Measurements from ENCODE around the gene SPTLC3.

SPTLC3 gene

DNA sequence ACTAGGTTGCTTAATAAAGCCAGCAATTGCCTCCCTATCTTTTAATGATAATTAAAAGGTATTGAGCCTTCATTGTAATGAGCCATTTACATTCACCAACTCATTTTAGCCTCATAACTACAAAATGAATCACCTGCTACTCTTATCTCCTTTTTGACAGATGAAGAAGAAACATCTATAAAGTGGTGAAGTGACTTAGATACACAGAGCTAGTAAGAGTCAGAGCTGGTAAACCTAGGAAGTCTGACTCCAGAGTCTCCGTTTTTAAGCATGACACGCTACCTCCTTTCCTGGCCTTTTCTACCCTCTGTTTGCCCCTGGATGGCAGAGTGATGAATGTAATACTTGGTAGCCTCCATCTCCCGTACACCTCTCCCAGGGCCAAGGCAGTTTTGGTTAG lies 93.5 kb downstream of the SPTLC3 start:
- DNase-seq = no peak

DNA sequence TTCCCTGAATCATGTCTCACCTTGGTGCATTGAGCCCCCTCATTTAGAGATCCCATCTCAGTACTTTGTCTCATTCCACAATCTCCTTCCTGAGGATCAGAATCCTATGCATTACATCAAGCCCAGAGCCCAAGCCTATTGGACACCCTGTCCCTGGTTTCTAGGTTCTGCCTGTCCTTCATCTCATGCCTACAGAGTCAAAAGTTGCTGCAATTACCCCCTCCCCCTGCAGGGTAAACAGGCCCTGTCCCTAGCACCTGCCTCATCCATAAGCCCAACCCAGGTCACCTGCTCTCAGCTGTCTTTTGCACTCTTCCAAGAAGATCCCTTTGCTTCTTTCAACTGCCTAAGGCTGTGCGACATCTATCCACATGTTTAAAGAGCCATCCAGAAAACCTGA lies 93.9 kb downstream of the SPTLC3 start:
- DNase-seq = no peak

DNA sequence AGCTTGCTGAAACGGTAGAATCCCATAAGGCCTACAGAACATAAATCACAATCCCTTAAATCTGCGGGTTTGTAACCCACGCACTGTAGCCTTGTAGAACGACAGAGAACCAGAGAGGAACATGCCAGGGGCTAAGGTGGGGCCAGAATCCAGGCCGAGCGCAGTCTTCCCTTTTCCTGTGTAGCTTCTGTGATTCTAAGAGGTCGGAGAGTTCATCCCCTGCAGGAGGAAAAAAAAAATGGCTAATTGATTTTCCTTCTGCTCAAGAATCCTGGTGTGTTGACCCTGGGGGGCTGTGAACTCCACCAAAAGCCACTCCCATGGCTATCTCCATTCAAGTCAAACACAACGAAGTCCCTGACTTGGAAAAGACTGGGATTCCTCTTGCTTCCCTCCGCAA lies 96.3 kb downstream of the SPTLC3 start:
- no peak for DNase-seq

DNA sequence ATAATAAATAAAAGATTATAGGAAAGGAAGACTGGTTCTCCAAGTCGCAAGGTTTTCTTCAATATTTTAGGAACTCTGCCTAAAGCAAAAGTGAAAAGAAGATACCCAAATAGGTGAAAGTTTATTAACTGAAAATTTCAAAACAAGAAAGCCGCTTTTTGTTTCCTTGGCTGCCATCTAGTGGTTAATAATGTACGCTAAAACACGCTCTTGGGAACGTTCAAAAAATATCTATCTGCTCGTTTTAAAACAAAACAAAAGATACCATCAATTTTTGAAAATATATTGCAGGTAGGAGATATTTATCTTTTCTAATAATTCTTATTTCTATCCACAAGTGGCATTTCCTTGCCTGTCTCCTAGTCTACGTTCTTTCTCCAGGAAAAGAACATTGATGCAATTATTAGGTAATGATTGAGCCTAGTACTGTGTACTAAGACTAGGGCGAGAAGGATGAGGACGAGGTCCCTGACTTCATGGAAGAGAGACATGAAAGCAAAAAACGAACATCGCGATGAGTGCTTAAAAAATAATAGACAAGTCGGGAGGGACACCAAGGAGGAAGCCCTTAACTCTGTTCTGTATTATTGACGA lies 97.2 kb downstream of the SPTLC3 start:
- DNase-seq = no peak

DNA sequence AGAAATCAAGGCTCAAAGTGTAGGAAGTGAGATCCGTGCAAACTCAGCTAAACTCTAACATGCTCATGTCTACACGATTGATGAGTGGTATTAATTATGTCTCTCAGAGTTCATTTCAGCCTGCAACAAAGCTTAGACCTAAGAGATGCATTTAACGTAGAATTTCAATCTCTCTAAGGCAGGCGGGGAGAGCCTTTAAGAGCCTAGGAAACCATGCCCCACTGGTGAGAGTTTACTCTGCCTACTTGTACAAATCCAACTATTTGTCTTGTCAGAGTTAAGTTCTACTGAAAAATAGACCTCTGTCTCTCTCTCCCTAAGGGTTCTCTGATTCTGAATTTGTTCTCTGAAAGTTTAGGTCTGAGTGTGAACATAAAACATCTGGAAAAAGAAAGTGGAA lies 100.9 kb downstream of the SPTLC3 start:
- DNase-seq = no peak

DNA sequence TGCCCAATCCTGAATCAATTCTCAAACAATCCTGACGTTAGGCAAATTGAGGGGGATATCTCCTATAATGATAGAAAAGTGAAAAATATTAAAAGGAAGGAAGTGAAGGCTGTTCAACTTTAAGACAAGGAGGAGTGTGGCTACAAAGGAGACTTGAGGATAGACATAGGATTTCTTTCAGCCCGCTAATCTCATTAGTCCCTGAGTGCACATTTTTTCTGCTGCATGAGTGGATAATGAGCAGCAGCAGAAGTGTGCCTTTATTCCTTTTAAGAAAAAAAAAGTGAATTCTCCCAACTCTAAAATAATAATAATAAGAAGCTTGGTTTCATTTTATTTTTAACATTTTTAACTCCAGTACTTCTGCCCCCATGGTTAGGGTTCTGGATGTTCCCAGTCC lies 102.0 kb downstream of the SPTLC3 start:
- DNase-seq = no peak

DNA sequence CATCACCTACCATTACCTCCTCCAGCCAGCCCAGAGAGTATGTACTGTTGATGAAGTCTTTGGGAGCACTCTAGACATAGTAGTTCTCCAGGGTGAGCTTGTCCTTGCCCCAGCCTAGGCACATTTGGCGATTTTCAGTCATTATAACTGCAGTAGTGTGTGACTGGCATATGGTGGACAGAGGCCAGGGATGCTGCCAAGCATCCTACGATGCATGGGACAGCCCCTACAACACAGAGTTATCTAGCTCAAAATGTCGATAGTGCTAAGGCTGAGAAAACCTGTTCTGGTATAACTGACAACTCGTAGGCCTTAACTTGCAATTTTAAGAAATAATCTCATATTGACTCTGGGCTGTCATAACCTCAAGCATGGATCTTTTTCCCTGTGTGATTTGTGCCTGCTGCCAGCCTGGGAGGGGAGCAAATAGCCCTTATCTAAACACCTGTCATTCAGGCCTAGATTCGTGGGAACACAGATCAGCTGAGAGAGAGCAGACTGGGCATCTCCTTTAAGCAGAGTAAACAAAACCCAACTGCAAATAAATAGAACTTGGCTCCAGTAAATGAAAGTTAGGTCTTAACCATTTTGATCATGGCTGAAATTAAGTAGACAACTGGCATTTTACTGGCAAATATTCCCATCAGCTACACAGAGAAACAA lies 102.6 kb downstream of the SPTLC3 start:
- DNase-seq = no peak

DNA sequence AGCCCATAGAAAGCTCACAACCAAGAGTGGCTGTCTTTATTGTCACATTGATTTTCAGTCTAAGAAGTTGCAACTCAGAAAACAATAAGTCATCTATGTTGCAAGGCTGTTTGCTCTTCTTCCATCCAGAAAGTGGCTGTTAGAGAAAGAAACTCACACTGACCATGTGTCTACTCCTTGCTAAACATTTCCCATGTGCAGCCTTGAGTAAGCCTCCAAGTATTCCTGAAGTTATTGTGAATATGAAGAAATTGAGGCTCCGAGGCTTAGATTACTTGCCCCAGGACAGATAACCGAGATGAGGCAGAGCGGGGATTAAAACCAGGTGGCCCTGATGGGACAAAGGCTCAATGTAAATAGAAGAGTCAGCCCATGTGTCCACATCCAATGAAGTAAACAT lies 105.0 kb downstream of the SPTLC3 start:
- no peak for DNase-seq

DNA sequence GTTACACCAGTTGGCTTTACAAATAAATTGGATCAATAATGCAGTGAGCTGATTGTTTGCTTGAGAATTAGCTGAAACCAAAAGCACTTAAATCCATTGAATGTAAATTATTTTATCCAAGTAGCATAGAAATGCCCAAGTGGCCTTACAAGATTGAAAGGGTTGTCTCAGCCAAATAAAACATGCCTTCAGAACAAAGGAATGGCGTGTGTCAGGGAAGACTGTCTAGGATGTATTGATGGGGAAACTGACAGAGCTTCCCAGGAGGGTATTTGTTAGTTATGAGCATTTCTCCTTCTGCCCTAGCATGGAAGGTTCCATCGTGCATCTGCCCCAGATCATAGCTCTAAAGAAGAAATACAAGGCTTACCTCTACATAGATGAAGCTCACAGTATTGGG lies 108.4 kb downstream of the SPTLC3 start:
- DNase-seq = no peak

DNA sequence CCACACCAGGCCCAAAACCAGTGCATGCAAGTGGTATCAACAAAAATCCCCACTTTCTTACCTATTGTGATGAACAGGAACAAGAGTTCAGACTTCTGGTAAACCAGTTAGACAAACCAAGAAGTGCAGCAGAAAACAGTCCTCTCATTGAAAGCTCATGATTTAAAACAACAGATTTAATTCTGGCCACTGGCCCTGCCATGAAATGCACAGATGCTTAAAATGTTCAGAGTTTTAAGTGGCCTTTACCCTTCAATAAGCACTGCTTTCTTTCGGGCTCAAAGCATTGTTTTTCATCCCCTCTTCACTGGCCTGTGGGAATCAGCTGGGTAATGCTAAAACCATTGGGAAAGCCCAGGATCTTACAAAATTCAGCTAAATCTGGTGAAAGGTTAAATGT lies 109.9 kb downstream of the SPTLC3 start:
- no peak for DNase-seq

DNA sequence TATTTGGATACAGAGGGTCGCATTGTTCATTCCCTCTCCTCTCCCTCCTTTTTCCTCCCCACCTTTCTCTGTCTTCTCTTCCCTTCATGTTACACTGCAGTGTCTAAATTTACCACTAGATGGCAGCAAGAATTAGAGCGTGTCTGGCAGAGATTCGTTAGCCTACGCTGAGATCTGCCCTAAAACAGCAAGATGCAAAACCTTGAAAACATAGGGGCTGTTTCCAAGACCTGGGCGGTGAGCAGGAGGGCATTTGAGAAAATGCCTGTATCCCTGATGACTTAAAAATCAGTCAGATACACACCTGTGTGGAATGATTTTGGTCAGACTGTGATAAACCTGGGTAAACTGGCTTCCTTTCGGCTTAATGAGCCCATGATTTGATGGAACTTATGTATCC lies 110.8 kb downstream of the SPTLC3 start:
- peak; percentile 39 for DNase-seq

DNA sequence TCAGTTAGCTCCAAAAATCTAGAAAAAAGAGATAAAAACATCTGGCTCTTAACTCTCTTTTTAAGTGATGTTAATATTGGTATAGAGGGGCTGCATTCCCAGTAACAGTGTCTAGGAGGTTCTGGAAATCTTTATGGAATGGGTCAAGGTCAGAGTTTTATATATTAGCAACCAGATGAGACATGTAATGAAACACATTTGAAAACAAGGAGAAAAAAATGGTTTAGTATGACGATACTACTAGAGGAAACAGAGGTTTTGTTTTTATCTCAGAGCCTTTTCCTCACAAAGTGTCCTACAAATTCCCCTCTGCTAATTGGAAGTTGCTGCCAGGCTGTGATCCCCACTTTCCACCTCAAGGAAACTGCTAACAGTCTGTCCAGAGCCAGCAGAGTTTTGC lies 111.7 kb downstream of the SPTLC3 start:
- no peak for DNase-seq

DNA sequence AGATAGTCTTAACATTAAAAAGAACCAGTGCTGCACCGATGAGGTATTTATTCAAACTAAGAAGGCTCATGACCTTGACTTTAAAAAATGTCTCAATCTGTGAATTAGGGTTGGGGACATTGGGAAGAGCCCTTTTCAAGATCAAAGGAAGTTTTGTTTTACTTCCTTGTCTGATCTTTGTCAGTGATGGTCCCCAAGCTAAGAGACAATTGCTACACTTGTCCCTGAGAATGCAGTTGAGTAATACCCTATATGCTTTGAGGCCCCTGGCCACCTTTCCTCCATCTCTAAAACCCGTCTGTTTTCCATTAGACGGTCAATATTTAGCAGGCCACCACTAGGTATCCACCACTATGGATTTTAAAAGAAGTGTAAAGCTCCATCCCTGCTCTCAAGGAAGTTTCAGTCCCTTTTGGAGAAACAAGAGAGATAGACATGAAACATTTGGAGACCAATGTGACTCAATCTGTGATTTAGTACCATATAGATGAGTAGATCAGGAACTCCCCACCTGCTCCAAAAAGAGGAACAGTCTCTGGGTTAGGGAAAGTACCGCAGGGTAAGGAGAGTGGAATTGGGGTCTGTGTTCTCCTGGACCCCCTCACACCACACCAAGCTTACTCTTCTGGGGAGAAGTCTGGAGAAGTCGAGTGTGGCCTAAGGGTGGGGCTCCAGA lies 113.2 kb downstream of the SPTLC3 start:
- DNase-seq = no peak

DNA sequence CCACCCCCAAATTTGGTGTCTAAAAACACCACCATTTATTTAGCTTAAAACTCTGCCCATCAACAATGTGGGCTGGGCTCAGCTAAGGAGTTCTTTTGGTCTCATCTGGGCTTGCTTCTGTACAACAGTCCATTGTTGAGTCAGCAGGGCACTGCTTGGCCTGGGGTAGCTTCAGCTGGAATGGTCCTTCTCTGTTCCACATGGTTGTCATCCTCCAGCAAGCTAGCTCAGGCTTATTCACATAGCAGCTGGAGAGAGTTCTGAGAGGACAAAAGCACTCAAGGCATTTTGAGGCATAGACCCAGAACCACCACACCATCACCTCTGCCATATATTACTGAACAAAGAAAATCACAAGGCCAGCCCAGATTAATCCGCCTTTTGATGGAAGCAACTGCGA lies 116.7 kb downstream of the SPTLC3 start:
- no peak for DNase-seq

DNA sequence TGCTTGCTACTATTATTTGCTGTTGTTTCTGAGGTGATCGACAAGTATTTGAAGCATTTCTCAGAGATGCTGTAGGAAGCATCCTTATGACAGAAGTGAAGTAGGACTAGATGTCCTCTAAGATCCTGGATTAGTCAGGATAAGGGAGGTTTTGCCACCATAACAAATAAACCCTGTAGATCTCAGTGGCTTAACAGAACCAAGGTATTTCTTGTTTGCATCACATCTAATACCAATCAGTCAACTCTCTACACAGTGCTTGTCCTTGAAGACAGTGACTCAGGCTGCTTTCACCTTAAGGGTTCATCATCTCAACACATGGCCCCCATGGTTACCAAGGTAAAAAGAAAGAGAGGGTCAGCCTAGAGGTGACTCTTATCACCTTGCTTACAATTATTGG lies 119.4 kb downstream of the SPTLC3 start:
- DNase-seq = no peak

DNA sequence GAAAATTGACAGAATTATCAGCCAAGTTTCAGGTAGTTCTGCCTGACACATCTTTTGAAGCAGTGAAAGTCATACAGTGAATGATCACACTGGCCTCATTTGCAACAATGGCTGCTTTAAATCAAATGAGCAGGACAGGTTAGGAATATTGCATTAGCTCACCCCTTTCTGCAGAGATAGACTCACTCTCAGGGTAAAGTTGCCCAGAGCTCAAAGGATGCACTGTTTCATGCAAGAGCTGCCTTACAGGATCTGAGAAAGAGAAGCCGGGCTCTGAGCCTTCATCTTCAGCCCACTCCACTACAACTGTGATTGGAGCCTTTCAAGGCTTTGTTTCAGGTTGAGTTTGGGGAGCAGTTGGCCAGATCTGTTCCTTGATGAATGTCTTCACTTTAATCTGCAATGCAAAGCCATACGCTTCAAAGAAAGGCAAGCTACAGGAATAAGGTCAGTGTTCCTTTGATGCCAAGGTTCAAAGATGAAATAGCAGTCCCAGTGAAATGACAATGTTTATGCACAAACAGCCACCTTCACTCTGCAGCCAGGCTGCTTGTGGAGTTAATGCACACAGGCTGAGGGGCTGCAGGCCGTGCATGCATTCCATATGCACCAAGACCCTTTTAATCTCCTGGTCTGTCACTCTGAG lies 121.4 kb downstream of the SPTLC3 start:
- DNase-seq = no peak

DNA sequence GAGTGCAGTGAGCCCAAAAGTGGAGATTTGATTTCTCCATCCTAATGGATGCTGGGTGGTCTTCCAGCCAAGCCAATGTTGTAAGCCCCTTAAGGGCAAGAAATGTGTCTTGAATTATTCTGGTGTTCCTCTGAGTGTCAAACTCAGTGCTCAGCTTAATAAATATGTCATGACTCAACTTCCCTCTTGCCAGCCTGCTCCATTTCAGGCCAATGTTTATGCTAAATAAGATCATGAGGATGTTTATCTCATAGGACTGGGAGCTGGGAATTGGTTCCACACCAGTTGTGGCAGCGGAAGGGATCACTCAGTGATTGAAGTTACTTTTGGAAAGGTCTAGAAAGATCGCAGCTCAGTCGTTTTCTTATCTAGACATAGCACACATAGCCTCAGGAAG lies 121.9 kb downstream of the SPTLC3 start:
- DNase-seq = no peak

DNA sequence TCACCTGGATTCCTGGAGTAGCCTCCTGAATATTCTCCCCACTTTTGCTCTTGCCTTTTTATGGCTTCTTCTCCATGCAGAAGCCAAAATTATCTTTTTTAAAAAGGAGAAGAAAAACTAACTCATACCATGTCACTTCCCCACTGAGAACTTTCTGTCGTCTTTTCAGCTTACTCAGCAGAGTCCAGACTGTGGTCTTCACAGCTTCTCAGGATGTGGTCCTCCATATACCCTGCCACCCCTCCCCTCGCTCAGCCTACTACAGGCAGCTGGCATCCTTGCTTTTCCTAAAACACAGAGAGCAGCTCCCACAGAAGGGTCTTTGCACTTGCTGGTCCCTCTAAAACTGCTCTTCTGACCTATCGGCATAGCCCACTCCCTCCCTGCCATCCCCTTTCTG lies 122.9 kb downstream of the SPTLC3 start:
- DNase-seq = no peak

DNA sequence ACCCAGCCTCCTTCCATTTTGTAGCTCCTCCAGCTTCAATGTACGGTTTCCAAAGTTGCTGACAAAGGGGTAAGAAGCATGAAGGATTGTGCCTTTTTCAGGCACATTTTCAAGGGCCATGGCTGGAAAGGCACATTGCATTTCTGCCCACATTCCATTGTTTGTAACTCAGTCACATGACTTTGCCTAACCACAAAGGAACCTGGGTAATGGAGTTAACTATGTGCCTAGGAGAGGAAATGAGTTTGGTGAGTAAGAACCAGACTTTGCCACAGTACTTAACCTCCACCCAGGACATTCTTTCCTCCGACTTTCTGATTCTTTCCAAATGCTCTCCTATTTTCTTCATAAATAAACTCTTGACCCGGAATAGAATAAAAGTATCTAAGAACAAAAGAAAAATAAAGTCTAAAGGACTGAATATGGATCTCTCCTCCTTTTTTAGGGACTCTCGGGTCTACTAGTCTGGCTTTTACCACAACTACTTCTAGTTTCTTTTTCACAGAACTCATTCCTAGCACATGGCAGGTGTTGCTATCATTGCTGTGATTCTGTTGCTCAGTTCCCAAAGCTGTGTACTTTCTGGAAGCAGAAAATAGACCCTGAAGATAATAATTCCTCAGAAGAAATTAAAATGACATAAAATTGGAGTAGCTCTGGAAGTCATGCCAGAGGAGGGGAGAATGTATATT lies 130.8 kb downstream of the SPTLC3 start:
- DNase-seq = no peak

DNA sequence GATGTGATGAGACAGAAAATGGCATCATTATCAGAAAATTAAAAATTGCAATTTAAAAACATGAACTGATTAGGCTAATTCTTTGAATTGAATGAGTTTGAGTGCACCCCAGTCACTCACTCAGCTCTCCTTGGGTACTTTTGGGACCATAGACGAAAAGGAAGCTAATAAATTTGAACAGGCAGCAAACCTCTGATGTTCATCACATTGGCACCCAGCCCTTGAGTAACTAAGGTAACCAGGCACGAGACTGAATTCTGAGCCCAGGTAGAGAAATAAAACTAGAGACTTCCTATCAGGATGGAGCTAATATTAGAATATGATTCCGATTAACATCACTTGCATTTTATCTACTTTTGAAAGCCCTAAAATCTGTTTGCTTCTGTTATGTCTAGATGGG lies 131.4 kb downstream of the SPTLC3 start:
- no peak for DNase-seq

DNA sequence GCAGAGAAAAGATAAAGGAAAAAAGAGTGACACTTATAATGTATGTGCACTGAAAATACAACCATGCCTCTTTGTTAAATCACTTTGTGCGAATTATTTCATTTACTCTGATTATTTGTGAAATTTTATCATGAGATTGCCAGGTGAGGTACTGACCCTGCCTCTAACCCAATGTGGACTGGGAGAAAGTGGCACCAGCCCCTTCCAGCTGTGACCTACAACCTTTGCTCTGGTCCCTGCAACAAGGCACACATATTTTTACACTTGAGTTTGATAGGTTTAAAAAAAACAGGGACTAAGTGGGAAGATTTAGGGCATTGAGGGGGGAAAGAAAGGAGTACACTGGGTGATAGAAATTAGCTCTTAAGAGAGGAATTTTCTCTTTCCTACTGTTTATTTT lies 132.0 kb downstream of the SPTLC3 start:
- no peak for DNase-seq

DNA sequence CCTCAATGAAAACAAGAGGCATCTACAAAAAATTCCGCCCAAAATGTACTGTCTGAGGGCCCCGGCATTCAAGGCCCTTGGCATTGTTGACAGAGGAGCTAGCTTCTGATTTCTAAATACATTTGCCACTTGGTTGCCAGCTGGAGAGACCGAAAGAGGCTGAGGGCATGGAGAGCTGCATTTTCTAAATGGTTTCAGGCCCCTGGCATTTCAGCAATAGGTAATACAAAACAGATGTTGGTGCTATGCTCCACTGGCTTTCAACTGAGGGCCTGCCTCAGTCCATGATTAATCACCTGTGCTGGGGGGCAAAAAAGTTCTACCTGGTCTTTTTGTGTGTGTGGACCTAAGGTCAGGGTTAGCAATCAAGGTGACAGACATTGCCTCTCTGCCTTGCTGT lies 132.8 kb downstream of the SPTLC3 start:
- DNase-seq = no peak

DNA sequence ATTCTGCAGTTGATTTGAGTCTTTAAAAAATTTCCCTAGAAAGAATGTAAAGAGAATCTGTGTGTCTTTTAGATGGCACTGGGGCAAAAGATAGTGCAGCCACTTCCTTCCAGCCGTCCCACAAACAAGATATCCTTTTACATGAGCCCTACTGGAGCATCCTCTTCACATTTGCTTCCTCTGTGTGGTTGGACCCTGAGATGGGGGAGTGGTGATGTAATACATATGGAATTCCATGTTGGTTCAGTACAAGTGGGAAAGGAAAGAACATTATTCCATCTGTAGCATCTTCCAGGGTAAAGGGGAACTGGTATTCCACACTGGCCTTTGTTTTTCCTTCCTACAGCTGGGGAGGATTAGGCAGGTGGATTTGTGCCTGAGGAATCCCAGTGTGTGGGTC lies 133.4 kb downstream of the SPTLC3 start:
- DNase-seq = no peak

All from activated CD4-positive, alpha-beta T cell treated with anti-CD3 and anti-CD28 coated beads for 48 hours (primary cell).